Measurements from ENCODE around the gene CAMK2D. TPM values are rescaled to one million over a fixed set of nuclear protein-coding genes. Genes with fewer than 3 reads are reported as not detected.

Gene CAMK2D
- total and polyA plus RNA-seq, 7 donors = 24.3 to 78.1 (median 54.0) TPM

DNA sequence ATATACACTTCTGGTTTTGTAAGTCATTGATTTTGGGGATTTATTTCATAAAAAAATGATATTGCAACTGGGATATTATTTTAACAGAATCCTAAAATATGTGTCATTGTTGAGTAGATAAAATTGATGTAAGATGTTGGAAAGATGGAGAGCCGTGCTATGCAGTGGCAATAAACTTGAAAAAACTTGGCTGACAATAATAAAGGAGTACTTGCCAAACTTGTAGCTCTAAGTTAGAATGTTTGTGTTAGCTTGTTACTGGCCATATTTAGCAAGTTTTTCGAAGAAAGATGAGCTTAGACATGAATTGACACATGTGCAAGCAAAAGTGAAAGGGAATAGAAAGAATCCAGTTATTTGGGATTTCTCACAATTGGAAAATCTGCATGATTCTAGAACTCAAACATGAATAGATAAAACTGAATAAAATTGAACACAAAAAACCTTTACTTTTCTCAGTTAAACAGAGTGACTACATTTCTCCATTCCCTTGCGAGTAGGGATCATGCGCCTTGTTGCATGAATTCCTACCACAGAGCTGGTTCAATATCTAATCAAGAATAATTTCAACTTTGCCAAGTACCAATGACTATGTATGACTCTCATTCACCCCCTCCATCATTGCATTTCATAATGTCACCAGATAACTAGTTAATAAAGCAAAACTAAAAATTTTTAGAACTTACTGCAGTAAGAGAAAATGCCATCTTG, 327.8 kb downstream of the CAMK2D start:
- Histone ChIP-seq H3K27ac (peak overlapping the region in 2 of 4 donors; percentile 77 to 81), H3K4me3 (no peak overlapping the region), H3K27me3 (no peaks in the 10 kb centered on the region), H3K36me3 (no peaks in the 10 kb centered on the region), H3K9me3 (no peaks in the 10 kb centered on the region), H3K4me1 (peaks cover 0 to 50% (median 45%) of the 10 kb centered on the region in 4 donors)
- DNase-seq = no peak
- TF ChIP-seq EP300 (IDR thresholded peaks at IDR 0.05) (no peak), CTCF (IDR thresholded peaks at IDR 0.05) (no peak), POLR2A (IDR thresholded peaks at IDR 0.05) (no peak), POLR2AphosphoS5 (IDR thresholded peaks at IDR 0.05) (no peak)
- 78 to 80% methylated on average over 4 of the region's 4 CpGs for WGBS, 2 donors
- intact Hi-C loops (cut with DNase I) = loop anchor here (5.0 kb wide), 1 partner anchor 36 kb away; no protein-coding TSS in a partner anchor

DNA sequence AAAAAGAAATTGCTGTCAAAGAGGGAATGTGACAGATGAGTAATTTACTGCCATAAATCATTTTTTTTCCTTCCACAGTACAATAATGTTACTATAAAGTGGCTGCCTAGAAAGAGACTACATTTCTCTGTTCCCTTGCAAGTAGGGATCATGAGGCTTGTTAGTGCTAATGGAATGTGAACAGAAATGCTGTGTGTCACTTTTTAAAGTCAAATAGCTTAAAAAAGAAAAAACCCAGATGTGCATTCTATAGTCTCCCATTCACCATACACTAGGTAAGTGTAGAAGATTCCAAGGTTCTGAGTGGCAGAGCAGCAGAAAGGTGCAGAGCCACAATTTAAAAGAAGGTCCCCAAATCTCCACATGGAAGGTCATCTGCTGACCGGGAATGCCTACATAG, 328.4 kb downstream of the CAMK2D start:
- H3K27ac ChIP-seq = no peak overlapping the region
- peaks cover 0 to 49% (median 45%) of the 10 kb centered on the region in 4 donors for H3K4me1 ChIP-seq
- TF ChIP-seq EP300 (IDR thresholded peaks at IDR 0.05) (no peak), CTCF (IDR thresholded peaks at IDR 0.05) (no peak), POLR2AphosphoS5 (IDR thresholded peaks at IDR 0.05) (no peak), POLR2A (IDR thresholded peaks at IDR 0.05) (no peak)
- WGBS, 2 donors = 92 to 96% methylated on average over 1 of the region's 1 CpG
- intact Hi-C loops (cut with DNase I) = loop anchor here (5.0 kb wide), 1 partner anchor 36 kb away; no protein-coding TSS in a partner anchor
- DNase-seq = no peak
- no peaks in the 10 kb centered on the region for H3K9me3 ChIP-seq
- H3K27me3 ChIP-seq = no peaks in the 10 kb centered on the region
- no peak overlapping the region for H3K4me3 ChIP-seq
- H3K36me3 ChIP-seq = no peaks in the 10 kb centered on the region

- Histone ChIP-seq H3K36me3 (no peaks in the 10 kb centered on the region), H3K27ac (no peak overlapping the region), H3K4me3 (no peak overlapping the region), H3K27me3 (no peaks in the 10 kb centered on the region), H3K9me3 (peaks cover 0 to 4% (median 0%) of the 10 kb centered on the region in 4 donors), H3K4me1 (no peaks in the 10 kb centered on the region)
- DNase-seq = no peak
- intact Hi-C loops (cut with DNase I) = no loop called here
- WGBS, 2 donors = 89% methylated on average over 1 of the region's 1 CpG
- no peak for TF ChIP-seq EP300 (IDR thresholded peaks at IDR 0.05)
- TF ChIP-seq CTCF (IDR thresholded peaks at IDR 0.05) = no peak
- TF ChIP-seq POLR2AphosphoS5 (IDR thresholded peaks at IDR 0.05) = no peak
- TF ChIP-seq POLR2A (IDR thresholded peaks at IDR 0.05) = no peak
Measured at GRCh38 chr4:113423631-113424030, 337.9 kb downstream of the CAMK2D start.

DNA sequence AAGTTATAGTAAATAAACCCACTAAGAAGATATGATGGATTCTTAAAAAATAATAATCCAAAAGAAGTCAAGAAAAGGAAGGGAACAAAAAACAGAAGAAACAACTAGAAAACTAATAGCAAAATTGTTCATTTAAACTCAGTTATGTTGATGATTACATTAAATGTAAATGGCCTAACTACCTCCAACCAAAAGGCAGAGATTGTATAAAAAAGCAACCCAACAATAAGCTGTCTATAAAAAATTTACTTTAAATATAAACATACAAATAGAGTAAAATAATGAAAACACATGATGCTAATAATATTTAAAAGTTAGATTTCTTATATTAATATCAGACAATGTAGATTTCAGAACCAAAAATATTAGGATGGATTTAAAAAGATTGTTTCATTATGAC, 340.6 kb downstream of the CAMK2D start:
- intact Hi-C loops (cut with DNase I) = no loop called here
- Histone ChIP-seq H3K4me1 (no peaks in the 10 kb centered on the region), H3K36me3 (no peaks in the 10 kb centered on the region), H3K27me3 (no peaks in the 10 kb centered on the region), H3K4me3 (no peak overlapping the region), H3K27ac (no peak overlapping the region), H3K9me3 (peaks cover 0 to 4% (median 0%) of the 10 kb centered on the region in 4 donors)
- no peak for DNase-seq
- TF ChIP-seq EP300 (IDR thresholded peaks at IDR 0.05) (no peak), CTCF (IDR thresholded peaks at IDR 0.05) (no peak), POLR2AphosphoS5 (IDR thresholded peaks at IDR 0.05) (no peak), POLR2A (IDR thresholded peaks at IDR 0.05) (no peak)

Data from sigmoid colon (tissue), 7 donors.